CD4-positive, alpha-beta T cell treated with Interleukin-2 at 100 ng/mL for 4 hours (primary cell): ENCODE results near the gene IL17B.

Experiments used
- DNase-seq: peaks from one replicate; pipeline ENCODE4 v3.0.0-alpha.2; 2020; ENCODE audit warnings: low spot score

The IL17B gene

GRCh38 chr5:149414405-149415065, 35.4 kb upstream of the IL17B start:
- DNase-seq = no peak

GRCh38 chr5:149413477-149414210, 34.6 kb upstream of the IL17B start:
- DNase-seq = no peak

GRCh38 chr5:149412783-149413476, 33.8 kb upstream of the IL17B start:
- DNase-seq = no peak

GRCh38 chr5:149411738-149412519, 32.8 kb upstream of the IL17B start:
- DNase-seq = no peak

- DNase-seq = no peak
Observed at GRCh38 chr5:149410721-149411432, 31.8 kb upstream of the IL17B start.

GRCh38 chr5:149410071-149410470, 31.0 kb upstream of the IL17B start:
- no peak for DNase-seq

GRCh38 chr5:149409268-149409948, 30.3 kb upstream of the IL17B start:
- no peak for DNase-seq

GRCh38 chr5:149408252-149409099, 29.4 kb upstream of the IL17B start:
- DNase-seq = no peak

GRCh38 chr5:149407323-149408251, 28.5 kb upstream of the IL17B start:
- no peak for DNase-seq

GRCh38 chr5:149406979-149407306, 27.9 kb upstream of the IL17B start:
- no peak for DNase-seq

GRCh38 chr5:149406203-149406978, 27.3 kb upstream of the IL17B start:
- no peak for DNase-seq

GRCh38 chr5:149405550-149406202, 26.6 kb upstream of the IL17B start:
- no peak for DNase-seq

- DNase-seq = no peak
Observed at GRCh38 chr5:149404746-149405549, 25.9 kb upstream of the IL17B start.

- DNase-seq = no peak
Observed at GRCh38 chr5:149403923-149404745, 25.0 kb upstream of the IL17B start.

- DNase-seq = no peak
Observed at GRCh38 chr5:149402291-149402690, 23.2 kb upstream of the IL17B start.

GRCh38 chr5:149401051-149401450, 22.0 kb upstream of the IL17B start:
- DNase-seq = no peak
